Breast epithelium (tissue), 4 donors: ENCODE data around the gene RIPOR2. TPM values are rescaled to one million over a fixed set of nuclear protein-coding genes. Genes with fewer than 3 reads are reported as not detected.
"Not testable (repeated sequence)": the region's sequence is repeated elsewhere in the genome, so short reads cannot be mapped to it uniquely, and the experiment has no call there.

Experiments used
- DNase-seq, 2 donors: peaks; one replicate each; pipeline ENCODE4 v3.0.0-alpha.2; 2019; ENCODE audit warnings: low spot score in 2 of 2
- H3K27ac ChIP-seq, 2 donors: fragments of 200-600 bp; sonication (generic) in 1 of 2; one replicate each; pipeline ENCODE4 v1.5.1; 2016 to 2019; ENCODE audit warnings: mild to moderate bottlenecking in 1 of 2
- H3K27me3 ChIP-seq, 2 donors: fragments of 200-600 bp; sonication (generic) in 1 of 2; one replicate each; pipeline versions ENCODE4 v1.5.1 to v1.6.0; 2017 to 2019; ENCODE audit warnings: control low read depth in 1 of 2, mild to moderate bottlenecking in 1 of 2
- H3K36me3 ChIP-seq: fragments of 200-600 bp; one replicate; pipeline ENCODE4 v1.5.1; 2019
- H3K4me1 ChIP-seq, 2 donors: fragments of 200-600 bp; sonication (generic); one replicate each; pipeline ENCODE4 v1.5.1; 2016 to 2019; ENCODE audit warnings: control low read depth in 1 of 2
- H3K4me3 ChIP-seq, 3 donors: fragments of 200-600 bp; sonication (generic); 1 replicate in 2 of 3; 2 replicates in 1 of 3; pipeline ENCODE4 v1.5.1; 2016 to 2019; ENCODE audit warnings: mild to moderate bottlenecking in 3 of 3, moderate library complexity in 2 of 3
- H3K9me3 ChIP-seq, 2 donors: fragments of 200-600 bp; sonication (generic) in 1 of 2; one replicate each; pipeline ENCODE4 v1.5.1; 2016 to 2019; ENCODE audit warnings: control low read depth in 1 of 2
- POLR2A ChIP-seq: fragments of 450-650 bp; IDR thresholded peaks from one replicate; pipeline ENCODE4 v1.6.1; 2016; ENCODE audit warnings: antibody characterized with exemption, mild to moderate bottlenecking, moderate library complexity
- POLR2AphosphoS5 ChIP-seq, 3 donors: sonication (generic); formaldehyde crosslinking; IDR thresholded peaks; one replicate each; pipeline ENCODE4 v1.6.1; 2017; ENCODE audit warnings: antibody characterized with exemption in 3 of 3
- intact Hi-C: fragments of 100-400 bp; cut with DNase I; formaldehyde crosslinking; loops from one replicate; pipeline ENCODE4 v1.15.1; 2023; ENCODE audit warnings: low total_unique reads
- total RNA-seq, 3 donors: library from RNA; depleted of rRNA; stranded (reverse); fragments of >200 nt; gene quantifications; one replicate each; pipeline ENCODE4 v1.1.0, GENCODE V29; 2016
- TF ChIP-seq, protein P1 (sequence below), 3 donors: fragments of 450-650 bp; IDR thresholded peaks; one replicate each; pipeline ENCODE4 v1.5.1; 2016 to 2017; ENCODE audit warnings: antibody characterized with exemption in 3 of 3, mild to moderate bottlenecking in 3 of 3, moderate library complexity in 3 of 3

RIPOR2 gene
- total RNA-seq, 3 donors from 2014 or later = 13.8 to 70.5 (median 29.2) TPM

DNA sequence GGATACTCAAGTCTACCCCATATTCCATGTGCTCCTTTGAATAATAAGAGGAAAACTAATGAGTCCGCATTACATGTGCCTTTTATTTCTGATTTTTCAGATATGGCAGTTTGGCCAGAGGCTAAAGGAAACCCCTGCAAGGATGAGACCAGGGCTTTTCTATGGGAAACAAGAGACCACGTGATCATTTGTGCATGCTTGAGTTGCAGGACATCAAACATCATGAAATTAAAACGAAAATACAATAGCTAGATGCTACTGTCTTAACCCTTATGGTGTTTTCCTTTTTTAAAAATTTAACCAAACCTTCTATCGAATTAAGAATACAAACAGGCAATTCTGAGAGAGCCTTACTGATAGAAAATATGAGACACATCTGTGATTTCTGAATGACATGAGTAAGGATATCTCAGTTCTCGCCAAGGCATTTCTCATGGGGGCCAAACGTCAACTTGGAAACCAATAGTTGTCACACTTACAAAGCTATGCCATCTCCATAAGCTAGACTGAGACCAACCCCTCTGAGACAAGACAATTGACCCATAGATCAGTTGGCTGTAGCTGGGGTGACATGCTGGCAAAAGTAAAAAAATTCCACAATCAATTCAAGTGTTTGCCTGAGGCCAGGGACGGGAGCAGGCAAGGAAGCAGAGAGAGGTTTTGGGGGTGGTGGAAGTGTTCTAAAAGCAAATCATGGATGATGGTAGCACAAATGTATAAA lies 52.8 kb downstream of the RIPOR2 start:
- no peaks in the 10 kb centered on the region for H3K9me3 ChIP-seq
- peak overlapping the region in 1 of 2 donors; percentile 5 for H3K27ac ChIP-seq
- H3K4me3 ChIP-seq = no peak overlapping the region
- no peaks in the 10 kb centered on the region for H3K4me1 ChIP-seq
- intact Hi-C loops = no loop called here
- no peaks in the 10 kb centered on the region for H3K36me3 ChIP-seq
- no peaks in the 10 kb centered on the region for H3K27me3 ChIP-seq
- TF ChIP-seq POLR2A (no peak), POLR2AphosphoS5 (IDR thresholded peaks at IDR 0.05) (no peak)
- TF ChIP-seq, protein P1, sequence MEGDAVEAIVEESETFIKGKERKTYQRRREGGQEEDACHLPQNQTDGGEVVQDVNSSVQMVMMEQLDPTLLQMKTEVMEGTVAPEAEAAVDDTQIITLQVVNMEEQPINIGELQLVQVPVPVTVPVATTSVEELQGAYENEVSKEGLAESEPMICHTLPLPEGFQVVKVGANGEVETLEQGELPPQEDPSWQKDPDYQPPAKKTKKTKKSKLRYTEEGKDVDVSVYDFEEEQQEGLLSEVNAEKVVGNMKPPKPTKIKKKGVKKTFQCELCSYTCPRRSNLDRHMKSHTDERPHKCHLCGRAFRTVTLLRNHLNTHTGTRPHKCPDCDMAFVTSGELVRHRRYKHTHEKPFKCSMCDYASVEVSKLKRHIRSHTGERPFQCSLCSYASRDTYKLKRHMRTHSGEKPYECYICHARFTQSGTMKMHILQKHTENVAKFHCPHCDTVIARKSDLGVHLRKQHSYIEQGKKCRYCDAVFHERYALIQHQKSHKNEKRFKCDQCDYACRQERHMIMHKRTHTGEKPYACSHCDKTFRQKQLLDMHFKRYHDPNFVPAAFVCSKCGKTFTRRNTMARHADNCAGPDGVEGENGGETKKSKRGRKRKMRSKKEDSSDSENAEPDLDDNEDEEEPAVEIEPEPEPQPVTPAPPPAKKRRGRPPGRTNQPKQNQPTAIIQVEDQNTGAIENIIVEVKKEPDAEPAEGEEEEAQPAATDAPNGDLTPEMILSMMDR (IDR thresholded peaks at IDR 0.05) = no peak
- DNase-seq = no peak

DNA sequence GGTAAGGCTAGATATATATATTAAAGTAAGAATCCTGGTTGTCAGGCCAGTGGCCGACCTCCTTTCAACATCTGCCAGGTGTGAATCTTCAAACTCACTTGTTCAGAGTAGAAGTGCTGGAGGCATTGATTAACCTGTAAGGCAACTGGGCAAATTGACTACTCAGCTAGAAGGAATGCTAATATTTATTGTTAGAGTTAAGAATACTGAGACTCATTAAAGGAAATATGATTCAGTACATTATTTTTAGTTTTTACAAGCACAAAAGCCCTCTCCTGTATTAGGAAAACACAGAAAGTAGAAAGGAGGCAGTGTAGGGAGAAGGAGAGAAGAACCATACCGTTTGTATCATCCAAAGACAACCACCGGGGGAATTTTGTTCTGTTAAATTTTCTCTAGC lies 53.5 kb downstream of the RIPOR2 start:
- Histone ChIP-seq H3K27me3 (no peaks in the 10 kb centered on the region), H3K27ac (peak overlapping the region in 1 of 2 donors; percentile 5), H3K4me1 (no peaks in the 10 kb centered on the region), H3K9me3 (peaks cover under 1 to 3% of the 10 kb centered on the region in 2 donors), H3K4me3 (no peak overlapping the region), H3K36me3 (no peaks in the 10 kb centered on the region)
- DNase-seq = no peak
- TF ChIP-seq POLR2A (no peak), POLR2AphosphoS5 (IDR thresholded peaks at IDR 0.05) (no peak)
- TF ChIP-seq, protein P1 (IDR thresholded peaks at IDR 0.05) = no peak
- intact Hi-C loops = no loop called here

DNA sequence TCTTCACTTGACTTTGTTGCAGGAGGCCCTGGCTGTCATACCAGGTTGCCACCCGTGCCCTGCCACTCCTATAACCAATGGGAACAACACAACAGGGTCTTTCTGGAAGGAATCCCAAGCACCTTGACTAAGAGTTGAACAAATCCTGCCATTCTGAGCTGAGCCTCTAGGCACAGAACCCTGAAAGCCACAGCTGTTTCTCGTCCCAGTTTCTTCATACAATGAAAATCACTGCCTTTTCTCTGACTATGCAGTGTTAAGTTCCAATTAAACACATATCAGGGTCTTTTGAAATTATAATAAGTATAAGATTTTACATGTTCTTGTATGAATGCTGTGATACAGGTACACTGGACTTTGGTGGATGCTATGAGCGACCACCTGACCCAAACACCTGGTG lies 54.4 kb downstream of the RIPOR2 start:
- Histone ChIP-seq H3K27me3 (no peaks in the 10 kb centered on the region), H3K36me3 (no peaks in the 10 kb centered on the region), H3K9me3 (peaks cover 3 to 5% of the 10 kb centered on the region in 2 donors), H3K27ac (no peak overlapping the region), H3K4me1 (no peaks in the 10 kb centered on the region), H3K4me3 (no peak overlapping the region)
- DNase-seq = no peak
- intact Hi-C loops = no loop called here
- TF ChIP-seq, protein P1 (IDR thresholded peaks at IDR 0.05) = no peak
- no peak for TF ChIP-seq POLR2A
- no peak for TF ChIP-seq POLR2AphosphoS5 (IDR thresholded peaks at IDR 0.05)

DNA sequence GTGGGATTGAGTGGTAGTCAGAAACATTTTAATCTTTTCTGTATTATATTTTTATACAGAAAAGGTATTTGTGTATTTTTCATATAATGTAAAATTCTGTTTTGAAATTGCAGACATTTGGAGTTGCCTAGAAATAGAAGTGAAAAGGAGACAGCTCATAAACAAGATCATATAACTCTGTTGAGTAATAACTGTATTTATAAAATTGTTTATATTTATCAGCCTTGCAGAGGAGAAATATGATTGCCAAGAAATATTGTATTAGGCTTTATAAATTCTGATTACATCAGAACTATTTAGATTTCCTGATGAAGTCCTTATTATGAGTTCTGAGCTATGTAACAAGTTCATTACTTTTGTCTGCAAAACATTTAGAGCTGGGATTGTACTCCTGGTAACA lies 55.3 kb downstream of the RIPOR2 start:
- intact Hi-C loops = no loop called here
- Histone ChIP-seq H3K4me3 (no peak overlapping the region), H3K9me3 (peaks cover 3 to 5% of the 10 kb centered on the region in 2 donors), H3K4me1 (no peaks in the 10 kb centered on the region), H3K27ac (no peak overlapping the region), H3K27me3 (no peaks in the 10 kb centered on the region), H3K36me3 (no peaks in the 10 kb centered on the region)
- TF ChIP-seq, protein P1 (IDR thresholded peaks at IDR 0.05) = no peak
- TF ChIP-seq POLR2AphosphoS5 (IDR thresholded peaks at IDR 0.05) (no peak), POLR2A (no peak)
- no peak for DNase-seq

DNA sequence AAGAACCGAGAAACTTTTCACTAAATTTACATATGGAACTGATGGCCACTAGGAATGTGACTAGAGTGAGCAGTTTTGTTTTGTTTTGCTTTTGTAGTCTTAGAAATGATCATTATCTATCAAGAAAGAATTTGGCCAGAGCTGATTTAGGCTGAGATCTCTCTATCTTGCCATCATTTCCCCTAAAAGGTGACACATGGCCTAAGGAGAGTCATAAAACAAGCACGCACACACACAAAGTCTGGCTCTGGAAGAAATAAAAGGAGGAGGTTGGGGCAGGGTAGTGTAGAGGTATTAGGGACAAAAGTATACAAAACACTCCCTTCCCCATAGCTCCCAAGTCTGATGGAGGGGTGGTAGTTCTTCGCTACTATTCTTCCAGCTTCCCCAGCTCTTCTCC lies 56.4 kb downstream of the RIPOR2 start:
- peaks cover 3 to 5% of the 10 kb centered on the region in 2 donors for H3K9me3 ChIP-seq
- no peaks in the 10 kb centered on the region for H3K27me3 ChIP-seq
- TF ChIP-seq POLR2A (no peak), POLR2AphosphoS5 (IDR thresholded peaks at IDR 0.05) (no peak)
- TF ChIP-seq, protein P1 (IDR thresholded peaks at IDR 0.05) = no peak
- intact Hi-C loops = no loop called here
- no peaks in the 10 kb centered on the region for H3K36me3 ChIP-seq
- DNase-seq = no peak
- no peaks in the 10 kb centered on the region for H3K4me1 ChIP-seq
- H3K4me3 ChIP-seq = no peak overlapping the region
- H3K27ac ChIP-seq = no peak overlapping the region

DNA sequence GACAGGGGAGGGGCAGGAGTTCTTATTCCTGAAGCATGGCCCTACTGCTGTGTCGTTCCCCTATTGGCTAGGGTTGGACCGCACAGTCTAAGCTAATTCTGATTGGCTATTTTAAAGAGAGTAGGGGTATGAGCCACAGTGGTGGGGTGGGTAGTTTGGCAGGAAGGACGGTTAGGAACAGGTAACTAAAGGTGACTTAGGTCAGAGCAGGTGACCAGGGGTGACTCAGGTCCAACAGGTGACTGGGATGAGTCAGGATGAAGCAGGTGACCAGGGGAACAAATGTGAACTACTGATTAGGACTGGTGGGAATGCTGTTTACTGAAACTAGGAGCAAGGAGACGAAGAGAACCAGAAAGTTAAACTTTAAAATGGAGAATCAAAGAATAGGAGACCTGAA lies 58.0 kb downstream of the RIPOR2 start:
- H3K36me3 ChIP-seq, H3K4me3 ChIP-seq, H3K9me3 ChIP-seq, H3K4me1 ChIP-seq, H3K27me3 ChIP-seq, DNase-seq, H3K27ac ChIP-seq, intact Hi-C loops: not testable (repeated sequence)
